SIG-M5 treated with dmso at 0.1 percent for 504 hours (cell line): ENCODE data around the gene SLC30A2.

ENCODE experiments used
- DNase-seq: peaks from one replicate; lab custom pipeline; 2025; ENCODE audit not compliant: unreplicated experiment; lab: John Stamatoyannopoulos, UW

Gene SLC30A2

DNA sequence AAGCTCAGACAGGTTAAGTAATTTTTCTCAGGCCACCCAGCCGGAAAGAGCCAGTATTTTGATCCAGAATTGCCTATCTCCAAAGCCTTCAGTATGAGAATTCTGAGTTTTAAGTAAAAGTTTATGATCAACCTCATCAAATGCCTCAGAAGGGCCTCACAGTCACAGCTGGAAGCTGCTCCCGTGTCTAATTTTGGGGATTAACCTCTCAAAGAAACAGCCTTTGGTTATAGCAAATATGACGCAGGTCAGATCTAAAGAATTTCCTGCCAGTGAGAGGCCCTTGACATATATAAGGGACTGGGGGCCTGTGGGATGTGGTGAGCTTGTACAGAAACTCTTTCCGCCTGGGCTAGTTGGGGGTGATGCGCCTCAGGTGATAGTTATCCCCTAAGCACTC is 22.1 kb downstream of the SLC30A2 start:
- DNase-seq, result no peak

DNA sequence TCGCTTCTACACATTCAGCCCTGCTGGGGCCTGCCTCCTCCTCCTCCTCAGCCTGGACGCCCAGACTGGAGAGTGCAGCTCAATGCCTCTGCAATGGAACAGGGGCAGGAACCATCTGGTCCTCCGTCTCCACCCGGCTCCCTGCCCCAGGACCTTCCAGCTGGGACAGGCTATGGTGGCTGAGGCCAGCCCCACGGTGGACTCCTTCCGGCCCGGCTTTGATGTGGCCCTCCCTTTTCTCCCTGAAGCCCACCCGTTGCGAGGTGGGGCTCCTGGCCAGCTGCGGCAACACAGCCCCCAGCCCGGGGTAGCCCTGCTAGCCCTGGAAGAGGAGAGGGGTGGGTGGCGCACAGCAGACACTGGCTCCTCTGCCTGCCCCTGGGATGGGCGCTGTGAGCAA is 22.9 kb downstream of the SLC30A2 start:
- DNase-seq, result no peak

DNA sequence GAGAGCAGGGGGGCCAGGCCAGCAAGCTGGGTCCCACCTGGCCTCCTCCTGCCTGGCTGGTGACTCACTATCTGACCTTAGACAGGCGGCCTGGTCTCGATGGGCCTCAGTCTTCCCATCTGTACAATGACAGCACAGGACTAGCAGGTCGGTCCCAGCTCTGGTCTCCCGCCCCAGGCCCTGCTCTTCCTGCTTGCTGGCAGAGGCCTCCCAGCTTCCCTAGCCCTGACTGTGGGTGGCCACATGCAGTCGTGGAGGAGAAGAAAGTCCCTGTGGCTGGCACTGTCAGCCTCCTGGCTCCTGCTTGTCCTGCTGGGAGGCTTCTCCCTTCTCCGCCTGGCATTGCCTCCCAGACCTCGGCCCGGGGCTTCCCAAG is 23.5 kb downstream of the SLC30A2 start:
- no peak for DNase-seq

DNA sequence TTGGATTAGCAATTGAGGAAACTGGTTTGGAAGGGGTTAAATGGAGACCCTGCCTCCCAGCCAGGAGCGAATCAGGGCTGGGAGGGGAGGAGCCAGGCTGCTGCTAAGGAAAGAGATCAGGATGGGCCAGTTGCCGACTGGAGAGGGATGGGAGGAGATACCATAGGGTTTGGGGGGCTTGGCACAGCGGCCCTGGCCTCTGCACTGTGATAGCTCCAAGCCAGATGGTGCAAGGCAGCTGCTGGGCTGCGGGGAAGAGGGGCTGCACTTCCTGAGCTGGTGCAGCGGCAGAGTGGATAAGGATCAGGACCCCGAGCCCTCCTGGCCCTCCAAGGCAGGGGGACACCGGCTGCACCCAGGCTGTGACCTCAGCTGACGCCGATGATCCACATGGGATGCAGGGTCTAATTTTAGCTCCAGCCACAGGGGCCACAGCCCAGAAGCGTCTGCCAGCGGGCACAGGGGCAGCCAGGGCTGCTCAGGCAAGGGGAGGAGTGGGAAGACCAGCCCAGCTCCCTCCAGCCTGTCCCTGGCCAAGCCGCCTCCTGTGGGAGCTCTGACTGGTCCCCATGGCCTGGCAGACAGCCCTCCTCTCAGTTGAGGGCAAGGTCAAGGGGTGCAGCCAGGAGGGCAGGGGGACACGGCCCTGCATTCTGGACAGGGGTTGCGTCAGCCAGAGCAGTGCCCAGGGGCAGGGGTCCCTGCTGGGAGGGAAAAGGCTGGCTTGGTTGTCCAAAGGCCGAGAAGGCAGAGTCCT is 24.1 kb downstream of the SLC30A2 start, which contains the start of gene EXTL1:
Gene EXTL1 (plus strand): TSS at position 129 of the 757 bp plus-strand sequence. CDS start 872 bp downstream, outside the sequence.
- DNase-seq, result no peak

DNA sequence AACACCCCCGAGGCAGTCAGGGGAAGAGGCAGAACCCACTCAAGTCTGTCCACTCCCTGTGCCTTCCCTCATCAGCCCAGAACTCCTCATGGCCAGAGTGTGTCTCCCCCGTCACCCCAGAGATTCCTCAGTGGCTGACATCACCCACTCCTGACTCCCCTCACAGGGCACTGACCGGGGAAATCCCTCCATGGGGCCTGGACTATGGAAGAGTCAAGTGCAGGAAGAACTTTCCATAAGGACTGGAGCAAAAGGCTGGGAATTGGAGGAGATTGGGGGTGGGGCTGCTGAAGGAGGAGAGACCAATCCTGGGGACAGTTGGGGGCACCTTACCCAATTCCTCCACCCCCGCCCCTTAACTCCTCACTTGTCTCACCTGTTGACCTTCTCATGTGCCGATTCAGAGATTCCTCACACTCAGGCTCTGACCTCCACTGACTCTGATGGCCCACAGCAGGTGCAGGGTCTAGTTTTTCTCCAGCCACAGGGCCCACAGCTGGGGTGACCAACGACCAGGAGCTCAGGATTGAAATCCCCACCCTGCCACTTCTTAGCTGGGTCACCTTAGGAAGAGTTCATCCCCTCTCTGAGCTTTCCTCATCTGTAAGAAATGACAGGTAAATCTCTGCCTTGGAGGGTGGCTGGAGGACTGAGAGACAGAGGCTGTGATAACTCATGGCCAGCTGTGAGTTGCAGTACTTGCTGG is 24.8 kb downstream of the SLC30A2 start:
- DNase-seq, result no peak

DNA sequence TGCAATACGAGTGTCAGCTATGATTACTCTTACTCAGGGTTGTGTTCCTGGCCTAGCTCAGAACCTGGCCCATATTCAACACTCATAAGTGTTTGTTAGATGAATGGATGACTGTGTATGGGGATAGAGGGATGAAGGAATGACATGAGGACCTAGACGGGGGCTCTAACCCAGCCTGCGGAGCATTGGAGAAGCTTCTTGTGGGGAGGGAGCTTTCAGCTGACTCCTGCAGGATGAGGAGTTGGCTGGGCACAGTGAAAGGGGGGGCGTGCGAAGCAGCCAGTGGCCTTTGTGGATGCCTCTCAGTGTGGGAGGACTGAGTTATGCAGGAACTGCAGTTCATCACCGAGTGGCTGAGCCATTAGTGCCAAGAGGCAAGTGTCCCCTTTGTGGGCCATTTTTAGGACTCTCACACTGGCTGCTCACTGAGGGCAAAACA is 25.6 kb downstream of the SLC30A2 start:
- DNase-seq, result no peak

DNA sequence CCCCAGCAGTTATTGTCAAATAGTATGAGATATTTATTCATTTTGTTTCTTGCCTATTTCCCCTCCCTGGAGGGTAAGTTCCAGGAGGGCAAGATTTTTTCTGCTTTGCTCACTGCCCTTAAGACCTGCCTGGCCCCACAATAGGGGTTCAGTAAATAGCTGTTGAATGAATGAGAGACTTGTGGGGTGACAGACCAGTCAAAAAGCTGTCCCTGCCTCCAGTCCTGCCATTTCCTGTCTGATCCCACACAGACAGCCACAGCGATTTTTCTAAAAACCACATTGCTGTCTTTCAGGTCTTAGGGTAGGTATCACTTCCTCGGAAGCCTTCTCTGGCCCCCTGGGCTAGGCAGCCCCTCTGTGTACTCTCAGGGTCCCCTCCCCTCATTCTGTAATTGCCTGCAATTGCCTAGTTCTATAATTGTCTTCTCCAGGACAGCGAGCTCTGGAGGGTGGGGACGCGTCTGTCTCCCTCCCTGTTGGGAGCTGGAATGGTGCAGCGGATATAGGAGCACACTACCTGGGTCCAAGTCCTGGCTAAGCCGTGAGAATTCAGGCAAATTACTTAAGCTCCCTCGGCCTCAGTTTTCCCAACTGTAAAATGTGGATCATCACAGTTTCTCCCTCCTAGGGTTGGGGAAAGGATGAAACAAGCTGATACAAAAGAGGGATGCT is 26.1 kb downstream of the SLC30A2 start:
- peak; percentile 34 for DNase-seq

DNA sequence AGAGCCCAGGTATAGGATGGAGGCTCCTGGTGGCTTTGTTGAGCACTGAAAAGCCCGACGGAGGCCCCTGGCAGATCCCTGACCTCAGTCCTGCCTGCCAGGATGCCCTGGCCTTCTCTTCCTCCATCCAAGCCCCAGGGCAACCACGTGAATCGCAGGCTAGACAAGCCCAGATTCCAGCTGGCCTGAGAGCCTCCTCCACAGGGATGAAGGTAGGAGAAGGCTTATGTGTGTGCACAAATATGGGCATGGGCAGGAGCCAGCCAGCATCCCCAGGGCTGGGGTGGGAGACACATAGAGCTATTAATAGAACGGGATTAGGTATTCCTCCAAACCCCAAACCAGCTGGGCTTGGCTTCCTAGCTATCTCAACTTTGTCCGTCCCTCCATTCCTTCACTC is 28.3 kb downstream of the SLC30A2 start:
- DNase-seq, result no peak

DNA sequence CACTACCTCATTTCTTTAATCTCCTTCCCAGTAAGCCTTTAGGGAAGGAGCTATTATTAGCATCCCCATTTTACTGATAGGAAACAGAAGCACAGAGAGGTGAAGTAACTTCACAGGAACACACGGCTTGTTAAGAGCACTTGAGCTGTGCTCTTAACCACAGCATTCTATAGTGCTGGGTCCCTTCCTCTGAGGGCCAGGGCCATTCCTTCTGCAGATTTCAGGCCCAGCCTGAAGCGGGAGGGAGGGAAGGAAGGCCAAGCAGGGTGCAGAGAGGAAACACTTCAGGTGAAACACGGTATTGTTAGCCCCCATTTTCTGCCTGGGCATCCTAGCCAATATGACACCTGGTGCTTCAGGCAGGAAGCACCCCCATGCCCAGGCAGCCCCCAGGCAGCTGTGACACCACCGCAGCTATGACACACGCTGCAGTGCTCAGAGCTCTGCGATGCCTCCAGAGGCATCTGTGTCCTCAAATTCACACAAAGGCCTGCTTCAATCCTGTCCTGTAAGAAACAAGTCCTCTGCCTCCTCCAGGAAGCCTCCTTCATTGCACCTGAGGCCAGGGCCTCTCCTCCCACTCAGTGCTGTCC is 28.9 kb downstream of the SLC30A2 start:
- peak; percentile 32 for DNase-seq

DNA sequence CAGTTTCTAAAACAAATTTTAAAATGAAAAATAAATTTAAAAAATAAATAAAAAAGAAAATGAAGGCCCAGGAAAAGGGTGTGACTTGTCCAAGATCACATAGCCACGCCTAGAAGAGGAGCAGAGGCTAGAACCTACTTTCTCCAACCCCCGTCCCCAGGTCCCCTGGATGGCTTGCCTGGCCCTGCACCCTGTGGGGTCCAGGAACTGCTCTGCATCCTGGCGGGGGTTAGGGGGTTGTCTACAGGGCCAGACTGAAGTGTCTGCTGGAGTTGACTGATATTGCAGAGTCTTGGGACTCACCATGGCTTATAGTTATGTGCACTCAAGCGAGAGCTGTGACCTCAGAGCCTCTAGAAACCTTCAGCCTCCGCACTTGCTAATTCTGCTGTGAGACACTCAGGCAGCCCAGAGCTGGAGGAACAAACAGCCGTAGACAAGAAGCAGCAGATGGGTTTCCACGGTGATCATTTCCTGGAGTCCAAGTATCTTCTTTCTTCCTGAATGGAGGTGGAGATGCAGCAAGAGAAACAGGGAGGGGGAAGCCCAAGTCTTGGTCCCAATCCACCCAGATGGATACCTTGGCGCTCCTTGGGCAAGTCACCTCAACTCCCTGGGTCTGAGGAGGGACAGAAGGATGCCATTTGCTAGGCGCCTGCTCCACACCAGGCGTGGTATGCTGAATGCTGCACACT is 29.5 kb downstream of the SLC30A2 start:
- no peak for DNase-seq

DNA sequence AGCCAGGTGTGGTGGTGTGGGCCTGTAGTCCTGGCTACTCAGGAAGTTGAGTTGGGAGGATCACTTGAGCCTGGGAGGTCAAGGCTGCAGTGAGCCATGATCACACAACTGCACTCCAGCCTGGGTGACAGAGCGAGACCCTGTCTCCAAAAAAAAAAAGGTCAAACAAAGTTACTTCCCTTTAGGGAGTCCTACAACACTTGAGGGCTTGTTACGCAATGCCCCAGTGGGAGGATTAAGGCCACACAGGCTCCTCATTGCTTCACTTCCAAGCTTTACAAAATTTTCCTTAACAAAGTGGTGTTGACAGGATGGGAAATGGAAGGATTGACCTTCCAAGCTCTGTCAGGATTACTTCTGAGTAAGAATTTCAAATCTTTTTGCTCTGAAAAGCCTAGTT is 30.6 kb downstream of the SLC30A2 start:
- peak; percentile 70 for DNase-seq

DNA sequence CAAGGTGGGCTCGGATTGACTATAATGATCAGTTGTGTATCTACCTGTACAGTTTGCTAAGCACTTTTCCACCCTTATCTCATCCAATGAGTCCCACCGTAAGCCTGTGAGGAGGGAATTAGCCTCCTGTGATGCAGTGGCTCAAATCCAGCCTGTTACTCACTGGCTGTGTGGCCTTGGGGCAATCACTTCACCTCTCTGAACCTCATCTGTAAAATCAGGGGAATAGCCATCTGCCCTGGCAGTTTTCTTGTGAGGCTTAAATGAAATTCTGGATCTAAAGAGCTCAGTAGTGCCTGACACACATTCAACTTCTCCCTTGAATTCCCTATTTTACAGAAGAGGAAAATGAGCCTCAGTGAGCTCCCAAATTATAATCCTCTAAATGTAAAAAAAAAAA is 31.7 kb downstream of the SLC30A2 start:
- DNase-seq, result no peak

DNA sequence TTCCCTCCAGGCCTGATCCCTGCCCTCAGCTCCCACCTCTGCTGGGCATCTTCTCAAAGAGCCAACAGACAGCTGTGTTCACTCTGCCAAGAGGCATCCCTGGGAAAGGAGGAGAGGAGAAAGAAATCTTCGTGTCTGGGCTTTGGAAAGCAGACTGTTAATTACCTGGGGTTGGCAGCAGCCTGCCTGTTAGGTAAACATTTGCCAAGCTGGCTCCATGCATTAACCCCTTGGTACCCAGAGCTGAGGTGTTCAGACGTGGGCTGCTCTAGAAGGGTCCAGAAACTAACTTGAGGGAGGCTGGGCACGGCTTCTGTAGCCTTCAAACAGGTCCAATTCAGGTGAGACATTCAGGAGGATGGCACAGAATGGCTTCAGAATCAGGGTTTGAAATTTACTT is 33.1 kb downstream of the SLC30A2 start:
- DNase-seq, result no peak

DNA sequence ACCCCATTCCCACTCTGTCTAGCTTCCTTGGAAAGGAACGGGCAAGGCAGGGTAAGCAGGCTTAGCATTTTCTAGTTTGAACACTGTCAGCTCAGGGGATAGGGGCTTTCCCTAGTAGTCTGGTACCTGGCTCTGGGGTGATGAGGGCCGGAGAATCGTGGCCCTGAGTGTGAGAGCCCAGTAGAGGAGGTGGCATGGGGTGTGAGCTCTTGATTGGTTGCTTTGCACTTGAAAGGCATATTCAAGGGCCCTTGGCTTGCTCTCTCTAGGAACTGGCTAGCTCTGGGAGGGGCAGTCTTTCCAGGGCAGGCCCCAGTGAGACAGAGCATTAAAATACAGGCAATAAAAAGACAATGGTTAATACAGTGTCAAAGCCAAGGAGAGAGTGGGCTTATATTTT is 35.1 kb downstream of the SLC30A2 start:
- DNase-seq, result no peak

DNA sequence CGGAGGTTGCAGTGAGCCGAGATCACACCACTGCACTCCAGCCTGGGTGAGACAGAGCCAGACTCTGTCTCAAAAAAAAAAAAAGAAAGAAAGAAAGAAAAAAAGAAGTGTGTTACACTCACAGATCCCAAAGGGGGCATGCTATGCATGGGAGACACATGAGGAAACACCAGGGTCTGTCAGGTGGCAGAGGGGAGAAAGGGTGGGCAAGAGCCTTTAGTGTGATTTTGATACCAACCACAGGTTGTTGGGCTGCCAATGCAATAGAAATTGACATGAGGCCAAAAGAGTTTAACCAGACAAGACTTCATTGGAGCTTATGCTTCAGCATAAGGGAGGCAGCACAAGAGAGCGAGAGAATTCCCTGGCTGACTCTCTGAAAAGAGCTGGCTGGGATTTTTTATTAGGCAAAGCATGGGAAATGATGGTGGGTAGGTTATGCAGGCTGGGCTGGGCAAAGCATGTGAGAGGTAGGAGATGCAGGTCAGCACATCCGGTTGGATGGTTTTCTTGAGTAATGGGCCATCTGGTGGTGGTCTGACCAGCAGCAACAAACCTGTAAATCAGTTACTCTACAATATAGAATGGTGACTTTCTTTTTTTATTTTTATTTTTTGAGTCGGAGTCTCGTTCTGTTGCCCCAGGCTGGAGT is 36.0 kb downstream of the SLC30A2 start:
- DNase-seq, result no peak

DNA sequence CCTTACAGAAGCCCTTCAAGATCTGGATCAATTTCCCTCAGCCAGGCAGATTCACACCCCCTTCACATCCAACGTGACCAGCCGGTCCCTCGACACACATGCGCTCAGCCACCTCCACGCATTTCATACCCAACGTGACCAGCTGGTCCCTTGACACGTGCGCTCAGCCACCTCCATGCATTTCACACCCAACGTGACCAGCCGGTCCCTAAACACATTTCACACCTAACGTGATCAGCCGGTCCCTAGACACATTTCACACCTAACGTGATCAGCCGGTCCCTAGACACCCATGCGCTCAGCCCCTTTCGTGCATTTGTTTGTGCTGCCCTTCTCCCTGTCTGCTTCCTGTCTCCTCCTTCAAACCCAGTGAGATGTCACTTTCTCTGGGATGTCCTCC is 39.2 kb downstream of the SLC30A2 start:
- no peak for DNase-seq

DNA sequence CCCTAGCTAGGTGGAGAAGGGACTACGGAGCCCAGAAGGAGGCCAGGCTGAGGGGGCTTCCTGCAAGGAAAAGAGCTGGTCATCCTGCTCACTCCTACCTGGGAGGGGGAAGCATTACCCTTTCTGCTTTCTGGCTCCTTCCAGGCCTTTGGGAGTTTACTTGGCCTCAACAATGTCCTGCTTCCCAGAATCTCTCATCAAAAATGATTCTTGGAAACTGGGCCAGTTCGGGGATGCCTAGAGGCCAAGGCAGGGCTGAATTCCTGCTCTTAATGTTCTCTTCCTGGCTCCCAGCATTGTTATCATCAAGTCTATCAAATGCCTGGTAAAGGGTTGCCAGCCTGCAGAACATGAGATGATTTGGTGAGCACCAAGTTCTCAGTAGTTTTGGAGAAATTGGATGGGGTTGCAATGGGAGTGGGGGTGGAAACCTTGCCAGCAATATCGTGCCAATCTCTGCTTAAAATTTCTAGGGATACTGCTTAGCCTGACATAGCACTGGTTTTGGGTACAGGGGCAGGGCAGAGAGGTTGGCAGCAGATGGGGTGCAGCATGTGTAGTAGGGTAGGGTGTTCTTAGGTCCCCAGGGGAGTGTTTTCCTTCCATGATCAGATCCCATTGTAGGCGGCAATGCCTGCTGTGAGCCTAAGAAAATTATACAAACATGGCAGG is 40.3 kb downstream of the SLC30A2 start:
- no peak for DNase-seq

DNA sequence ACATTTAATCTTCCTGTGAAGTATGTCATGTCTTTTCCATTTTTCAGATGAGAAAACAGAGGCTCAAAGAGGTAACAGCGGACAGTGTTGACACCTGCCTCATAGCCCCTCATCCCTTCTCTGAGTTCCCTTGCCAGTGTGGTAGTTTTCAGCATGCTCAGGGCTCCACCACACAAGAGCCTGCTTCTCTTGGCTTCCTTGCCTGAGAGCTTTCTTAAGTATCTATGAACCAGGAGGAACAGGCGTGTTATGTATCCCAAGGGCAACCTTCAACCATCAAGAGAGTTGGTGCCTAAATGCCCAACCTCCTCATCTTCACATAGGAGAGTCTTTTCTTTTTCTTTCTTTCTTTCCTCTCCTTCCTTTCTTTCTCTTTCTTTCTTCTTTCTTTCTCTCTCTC is 42.2 kb downstream of the SLC30A2 start:
- peak; percentile 16 for DNase-seq

DNA sequence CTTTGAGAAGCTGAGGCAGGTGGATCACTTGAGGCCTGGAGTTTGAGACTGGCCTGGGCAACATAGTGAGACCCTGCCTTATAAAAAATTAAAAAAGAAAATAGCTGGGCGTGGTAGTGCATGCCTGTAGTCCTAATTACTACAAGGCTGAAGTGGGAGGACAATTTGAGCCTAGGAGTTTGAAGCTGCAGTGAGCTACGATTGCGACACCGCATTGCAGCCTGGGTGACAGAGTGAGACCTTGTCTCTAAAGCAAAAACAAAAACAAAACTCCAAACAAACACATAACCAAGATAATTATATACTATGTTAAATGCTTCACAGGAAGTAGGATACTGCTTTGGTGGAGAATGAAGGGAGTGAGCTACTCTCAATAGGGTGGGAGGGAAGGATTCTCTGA is 42.7 kb downstream of the SLC30A2 start:
- peak; percentile 18 for DNase-seq
